ENCODE measurements around the gene RPS10. TPM values are rescaled to one million over a fixed set of nuclear protein-coding genes. Genes with fewer than 3 reads are reported as not detected.

The RPS10 gene
- total RNA-seq, 1 donor from 2014 or later, result 4,229 TPM

- no peak for DNase-seq (ENCODE audit: low read depth)
- H3K4me3 ChIP-seq (ENCODE audit: low read depth, low read length), result no peak overlapping the region
- TF ChIP-seq CTCF (conservative IDR thresholded peaks at IDR 0.05; ENCODE audit: low read depth, low read length), result no peak
Observed at GRCh38 chr6:34389034-34389433, 36.8 kb downstream of the RPS10 start.

- TF ChIP-seq CTCF (conservative IDR thresholded peaks at IDR 0.05; ENCODE audit: low read depth, low read length), result no peak
- no peak for DNase-seq (ENCODE audit: low read depth)
Observed at GRCh38 chr6:34388421-34388820, 37.4 kb downstream of the RPS10 start.

GRCh38 chr6:34386316-34387137, 39.3 kb downstream of the RPS10 start:
- peak; percentile 30 for DNase-seq (ENCODE audit: low read depth)
- no peak overlapping the region for H3K4me3 ChIP-seq (ENCODE audit: low read depth, low read length)
- no peak for TF ChIP-seq CTCF (conservative IDR thresholded peaks at IDR 0.05; ENCODE audit: low read depth, low read length)

More at GRCh38 chr6:34388421-34388820, 37.4 kb downstream of the RPS10 start:
- H3K4me3 ChIP-seq (ENCODE audit: low read depth, low read length), result no peak overlapping the region

- H3K4me3 ChIP-seq (ENCODE audit: low read depth, low read length), result no peak overlapping the region
- no peak for DNase-seq (ENCODE audit: low read depth)
- TF ChIP-seq CTCF (conservative IDR thresholded peaks at IDR 0.05; ENCODE audit: low read depth, low read length), result no peak
Observed at GRCh38 chr6:34385793-34386195, 40.1 kb downstream of the RPS10 start.

- TF ChIP-seq CTCF (conservative IDR thresholded peaks at IDR 0.05; ENCODE audit: low read depth, low read length), result no peak
Observed at GRCh38 chr6:34384321-34385153, 41.3 kb downstream of the RPS10 start.

GRCh38 chr6:34383656-34384320, 42.1 kb downstream of the RPS10 start:
- DNase-seq (ENCODE audit: low read depth), result no peak
- no peak for TF ChIP-seq CTCF (conservative IDR thresholded peaks at IDR 0.05; ENCODE audit: low read depth, low read length)
- no peak overlapping the region for H3K4me3 ChIP-seq (ENCODE audit: low read depth, low read length)

More at GRCh38 chr6:34384321-34385153, 41.3 kb downstream of the RPS10 start:
- H3K4me3 ChIP-seq (ENCODE audit: low read depth, low read length), result no peak overlapping the region
- no peak for DNase-seq (ENCODE audit: low read depth)
